Panc1 (cell line): ENCODE data around the gene SLC25A45. TPM values are rescaled to one million over a fixed set of nuclear protein-coding genes. Genes with fewer than 3 reads are reported as not detected.

Source experiments
- ATAC-seq: fragments of 200-7000 bp; cut with Tn5 transposase; 2 replicates; pipeline ENCODE4 v1.9.1; 2020; ENCODE audit warnings: mild to moderate bottlenecking, moderate library complexity
- Bru-seq: library from RNA; stranded (reverse); fragments of 400-500 nt; gene quantifications from one replicate; lab custom pipeline; 2021; lab: Mats Ljungman, UMichigan
- BruChase-seq, 2 experiments: library from RNA; stranded (reverse); fragments of 400-500 nt; gene quantifications; one replicate each; lab custom pipeline; 2021; lab: Mats Ljungman, UMichigan
- BruUV-seq: library from RNA; stranded (reverse); fragments of 400-500 nt; replicated peaks from 2 replicates; lab custom pipeline; 2021; lab: Mats Ljungman, UMichigan
- CTCF ChIA-PET: fragments of 300-600 bp; sonication (Branson Sonifier 250); formaldehyde crosslinking; loops from one replicate; lab custom pipeline; 2022; ENCODE audit warnings: antibody characterized with exemption; lab: Charles Lee
- POLR2A ChIA-PET: fragments of 300-600 bp; sonication (Branson Sonifier 250); formaldehyde crosslinking; loops from one replicate; lab custom pipeline; 2022; ENCODE audit warnings: antibody characterized with exemption; lab: Charles Lee
- DNase-seq: peaks from one replicate; pipeline ENCODE4 v3.0.0-alpha.2; 2010; ENCODE audit warnings: low read depth, low spot score
- H3K27ac ChIP-seq: 2 replicates; pipeline ENCODE4 v1.5.1; 2011; ENCODE audit warnings: mild to moderate bottlenecking, low read length, inconsistent platforms
- H3K27me3 ChIP-seq: fragments of 200-500 bp; sonication (Bioruptor generic); 2 replicates; pipeline ENCODE4 v1.6.0; 2014; ENCODE audit warnings: low read length, inconsistent platforms; ENCODE audit not compliant: control insufficient read depth, insufficient read depth
- H3K36me3 ChIP-seq: fragments of 200-500 bp; sonication (Bioruptor generic); 2 replicates; pipeline ENCODE4 v1.5.1; 2014; ENCODE audit warnings: inconsistent platforms, mild to moderate bottlenecking, low read length, moderate library complexity; ENCODE audit not compliant: control insufficient read depth, insufficient read depth
- H3K4me1 ChIP-seq: 2 replicates; pipeline ENCODE4 v1.5.1; 2011; ENCODE audit warnings: inconsistent platforms, mild to moderate bottlenecking, low read length, moderate library complexity; ENCODE audit not compliant: control insufficient read depth, insufficient read depth
- H3K4me3 ChIP-seq, 2 experiments: 2 replicates each; pipeline ENCODE4 v1.5.1; 2011 to 2012; ENCODE audit warnings: low read depth in 2 of 2, low read length in 2 of 2, mild to moderate bottlenecking in 2 of 2, inconsistent platforms in 1 of 2, moderate library complexity in 1 of 2
- H3K9me3 ChIP-seq: fragments of 200-500 bp; sonication (Bioruptor generic); 2 replicates; pipeline ENCODE4 v1.5.1; 2014; ENCODE audit warnings: low read depth, mild to moderate bottlenecking, inconsistent platforms, low read length, moderate library complexity; ENCODE audit not compliant: control insufficient read depth, insufficient read depth
- POLR2AphosphoS5 ChIP-seq: IDR thresholded peaks from 2 replicates; pipeline ENCODE4 v1.6.1; 2012; ENCODE audit warnings: mild to moderate bottlenecking, low read depth, low read length, moderate library complexity
- SIN3A ChIP-seq: IDR thresholded peaks from 2 replicates; pipeline ENCODE4 v1.6.1; 2012; ENCODE audit warnings: low read depth, mild to moderate bottlenecking, low read length, moderate library complexity, borderline replicate concordance; ENCODE audit not compliant: insufficient read depth
- TCF7L2 ChIP-seq: IDR thresholded peaks from 2 replicates; pipeline ENCODE4 v1.6.1; 2011; ENCODE audit warnings: mild to moderate bottlenecking, low read depth, low read length, inconsistent platforms
- in situ Hi-C: cut with HindIII; loops from 2 replicates; pipeline ENCODE4 v1.10.0; 2016; ENCODE audit warnings: low sequenced_read_pairs, low pct_unique_long_range_greater_than_20kb
- intact Hi-C: fragments of 100-400 bp; cut with micrococcal nuclease; formaldehyde crosslinking; loops from one replicate; pipeline ENCODE4 v1.10.0; 2022; ENCODE audit not compliant: unreplicated experiment
- long read RNA-seq: library from polyadenylated mRNA; unstranded; transcript quantifications from one replicate; pipeline ENCODE4 v2.0.0, GENCODE V29; 2021; ENCODE audit not compliant: unreplicated experiment
- polyA plus RNA-seq: library from polyadenylated mRNA; unstranded; fragments of >200 nt; gene quantifications from one replicate; pipeline ENCODE4 v1.2.1, GENCODE V29; 2012; ENCODE audit warnings: missing spikeins; ENCODE audit not compliant: insufficient read length
- total RNA-seq: library from RNA; stranded (reverse); gene quantifications from one replicate; pipeline ENCODE4 v1.2.1, GENCODE V29; 2021; ENCODE audit not compliant: unreplicated experiment
- TF ChIP-seq, protein P1 (sequence below): fragments of 450-650 bp; IDR thresholded peaks from 2 replicates; pipeline ENCODE4 v1.5.1; 2017; ENCODE audit warnings: mild to moderate bottlenecking
- TF ChIP-seq, protein P2 (sequence below), 2 experiments: IDR thresholded peaks; 2 replicates each; pipeline ENCODE4 v1.6.1; 2011 to 2012; ENCODE audit warnings: low read depth in 2 of 2, control low read depth in 1 of 2, low read length in 1 of 2, mild to moderate bottlenecking in 1 of 2, moderate library complexity in 1 of 2; ENCODE audit not compliant: insufficient read depth in 1 of 2

The SLC25A45 gene, protein sequence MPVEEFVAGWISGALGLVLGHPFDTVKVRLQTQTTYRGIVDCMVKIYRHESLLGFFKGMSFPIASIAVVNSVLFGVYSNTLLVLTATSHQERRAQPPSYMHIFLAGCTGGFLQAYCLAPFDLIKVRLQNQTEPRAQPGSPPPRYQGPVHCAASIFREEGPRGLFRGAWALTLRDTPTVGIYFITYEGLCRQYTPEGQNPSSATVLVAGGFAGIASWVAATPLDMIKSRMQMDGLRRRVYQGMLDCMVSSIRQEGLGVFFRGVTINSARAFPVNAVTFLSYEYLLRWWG
- total RNA-seq (9.8 TPM), Bru-seq, nascent RNA (percentile 49 among the genes with signal in this experiment), BruChase-seq, experiment 1, labeled RNA remaining after a 2-hour chase (percentile 51 among the genes with signal in this experiment), BruChase-seq, experiment 2, labeled RNA remaining after a 6-hour chase (percentile 55 among the genes with signal in this experiment)
- 5.9 TPM for polyA plus RNA-seq
- long read RNA-seq, partial matches to known transcripts, result 1 of 3 reads
- long read RNA-seq, other reads (novel, unspliced or antisense), result 2 of 3 reads

DNA sequence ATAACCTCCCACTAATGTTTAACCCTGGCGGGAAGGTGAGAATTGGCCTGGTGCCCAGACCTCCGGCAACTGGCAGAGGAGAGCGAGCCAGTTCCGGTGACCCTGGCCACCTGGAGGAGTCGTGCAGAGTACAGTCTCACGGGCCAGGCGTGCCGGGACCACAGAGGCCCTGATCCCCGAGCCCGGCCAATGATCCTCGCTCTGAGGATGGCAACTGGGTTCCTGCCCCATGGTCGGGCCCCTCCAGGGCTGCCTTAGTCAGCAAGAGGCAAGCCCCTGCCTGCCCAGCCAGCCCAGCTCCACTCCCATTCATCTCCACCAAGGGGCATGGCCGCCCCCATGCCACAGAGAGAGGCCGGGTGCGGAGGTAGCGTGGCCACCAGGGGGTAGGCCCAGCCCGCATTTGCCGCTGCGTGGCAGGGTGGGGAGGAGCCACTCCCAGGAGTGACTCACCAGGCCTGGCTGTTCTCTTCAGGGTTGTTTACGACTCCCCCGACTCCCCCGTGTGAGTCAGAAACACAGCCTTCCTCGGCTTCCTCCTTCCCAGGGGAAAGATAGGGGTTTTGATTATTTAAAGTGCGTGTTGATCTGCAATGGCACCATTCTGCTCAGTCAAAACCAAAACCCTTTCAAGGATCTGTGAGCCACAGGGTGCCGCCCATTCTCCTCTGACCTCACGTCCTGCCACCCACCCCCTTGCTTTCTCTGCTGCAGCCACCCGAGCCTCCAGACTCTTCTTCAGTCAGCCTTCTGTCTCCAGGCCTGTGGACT is at the start of gene SLC25A45:
Gene SLC25A45 (minus strand): TSS at position 614 of the 771 bp plus-strand sequence. CDS start 695 bp downstream, outside the sequence.
- POLR2A ChIA-PET, result interaction anchor here (0.6 to 0.7 kb wide), 3 partner anchors 21 to 117 kb away, joined by 7 to 16 read pairs (median 8); partner anchors contain the start of gene MALAT1
- DNase-seq (peak; percentile 85), ATAC-seq (peak; percentile 93)
- H3K36me3 ChIP-seq, result no peaks in the 10 kb centered on the region; the same call in 1 of the 2 replicates
- CTCF ChIA-PET, result interaction anchor here (0.5 to 1.1 kb wide), 4 partner anchors 16 to 206 kb away, joined by 3 to 10 read pairs (median 4); no protein-coding TSS in a partner anchor
- in situ Hi-C loops, result no loop called here
- intact Hi-C loops, result no loop called here
- H3K27ac ChIP-seq, result peak within 1 kb of the TSS; percentile 92
- TF ChIP-seq, protein P1, sequence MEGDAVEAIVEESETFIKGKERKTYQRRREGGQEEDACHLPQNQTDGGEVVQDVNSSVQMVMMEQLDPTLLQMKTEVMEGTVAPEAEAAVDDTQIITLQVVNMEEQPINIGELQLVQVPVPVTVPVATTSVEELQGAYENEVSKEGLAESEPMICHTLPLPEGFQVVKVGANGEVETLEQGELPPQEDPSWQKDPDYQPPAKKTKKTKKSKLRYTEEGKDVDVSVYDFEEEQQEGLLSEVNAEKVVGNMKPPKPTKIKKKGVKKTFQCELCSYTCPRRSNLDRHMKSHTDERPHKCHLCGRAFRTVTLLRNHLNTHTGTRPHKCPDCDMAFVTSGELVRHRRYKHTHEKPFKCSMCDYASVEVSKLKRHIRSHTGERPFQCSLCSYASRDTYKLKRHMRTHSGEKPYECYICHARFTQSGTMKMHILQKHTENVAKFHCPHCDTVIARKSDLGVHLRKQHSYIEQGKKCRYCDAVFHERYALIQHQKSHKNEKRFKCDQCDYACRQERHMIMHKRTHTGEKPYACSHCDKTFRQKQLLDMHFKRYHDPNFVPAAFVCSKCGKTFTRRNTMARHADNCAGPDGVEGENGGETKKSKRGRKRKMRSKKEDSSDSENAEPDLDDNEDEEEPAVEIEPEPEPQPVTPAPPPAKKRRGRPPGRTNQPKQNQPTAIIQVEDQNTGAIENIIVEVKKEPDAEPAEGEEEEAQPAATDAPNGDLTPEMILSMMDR, result peak; percentile 90; the same call in 1 of the 2 replicates
- TF ChIP-seq POLR2AphosphoS5 (peak; percentile 67), SIN3A (0 out of 2 replicates have a peak, but pooled peaks have one; percentile 1), TCF7L2 (no peak)
- TF ChIP-seq, protein P2, sequence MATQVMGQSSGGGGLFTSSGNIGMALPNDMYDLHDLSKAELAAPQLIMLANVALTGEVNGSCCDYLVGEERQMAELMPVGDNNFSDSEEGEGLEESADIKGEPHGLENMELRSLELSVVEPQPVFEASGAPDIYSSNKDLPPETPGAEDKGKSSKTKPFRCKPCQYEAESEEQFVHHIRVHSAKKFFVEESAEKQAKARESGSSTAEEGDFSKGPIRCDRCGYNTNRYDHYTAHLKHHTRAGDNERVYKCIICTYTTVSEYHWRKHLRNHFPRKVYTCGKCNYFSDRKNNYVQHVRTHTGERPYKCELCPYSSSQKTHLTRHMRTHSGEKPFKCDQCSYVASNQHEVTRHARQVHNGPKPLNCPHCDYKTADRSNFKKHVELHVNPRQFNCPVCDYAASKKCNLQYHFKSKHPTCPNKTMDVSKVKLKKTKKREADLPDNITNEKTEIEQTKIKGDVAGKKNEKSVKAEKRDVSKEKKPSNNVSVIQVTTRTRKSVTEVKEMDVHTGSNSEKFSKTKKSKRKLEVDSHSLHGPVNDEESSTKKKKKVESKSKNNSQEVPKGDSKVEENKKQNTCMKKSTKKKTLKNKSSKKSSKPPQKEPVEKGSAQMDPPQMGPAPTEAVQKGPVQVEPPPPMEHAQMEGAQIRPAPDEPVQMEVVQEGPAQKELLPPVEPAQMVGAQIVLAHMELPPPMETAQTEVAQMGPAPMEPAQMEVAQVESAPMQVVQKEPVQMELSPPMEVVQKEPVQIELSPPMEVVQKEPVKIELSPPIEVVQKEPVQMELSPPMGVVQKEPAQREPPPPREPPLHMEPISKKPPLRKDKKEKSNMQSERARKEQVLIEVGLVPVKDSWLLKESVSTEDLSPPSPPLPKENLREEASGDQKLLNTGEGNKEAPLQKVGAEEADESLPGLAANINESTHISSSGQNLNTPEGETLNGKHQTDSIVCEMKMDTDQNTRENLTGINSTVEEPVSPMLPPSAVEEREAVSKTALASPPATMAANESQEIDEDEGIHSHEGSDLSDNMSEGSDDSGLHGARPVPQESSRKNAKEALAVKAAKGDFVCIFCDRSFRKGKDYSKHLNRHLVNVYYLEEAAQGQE (IDR thresholded peaks at IDR 0.05; ENCODE audit: insufficient read depth in 1 of 2, low read depth in 2 of 2, low read length in 1 of 2), result 0 out of 4 replicates have a peak, but pooled peaks of 1 of the 2 experiments have one; percentile 13
- H3K9me3 ChIP-seq, result no peaks in the 10 kb centered on the region
- no peaks in the 10 kb centered on the region for H3K27me3 ChIP-seq
- peak within 1 kb of the TSS; percentile 36 to 51 for H3K4me3 ChIP-seq
- H3K4me1 ChIP-seq, result peaks cover 39% of the 10 kb centered on the region
- BruUV-seq, result no TSS peak

DNA sequence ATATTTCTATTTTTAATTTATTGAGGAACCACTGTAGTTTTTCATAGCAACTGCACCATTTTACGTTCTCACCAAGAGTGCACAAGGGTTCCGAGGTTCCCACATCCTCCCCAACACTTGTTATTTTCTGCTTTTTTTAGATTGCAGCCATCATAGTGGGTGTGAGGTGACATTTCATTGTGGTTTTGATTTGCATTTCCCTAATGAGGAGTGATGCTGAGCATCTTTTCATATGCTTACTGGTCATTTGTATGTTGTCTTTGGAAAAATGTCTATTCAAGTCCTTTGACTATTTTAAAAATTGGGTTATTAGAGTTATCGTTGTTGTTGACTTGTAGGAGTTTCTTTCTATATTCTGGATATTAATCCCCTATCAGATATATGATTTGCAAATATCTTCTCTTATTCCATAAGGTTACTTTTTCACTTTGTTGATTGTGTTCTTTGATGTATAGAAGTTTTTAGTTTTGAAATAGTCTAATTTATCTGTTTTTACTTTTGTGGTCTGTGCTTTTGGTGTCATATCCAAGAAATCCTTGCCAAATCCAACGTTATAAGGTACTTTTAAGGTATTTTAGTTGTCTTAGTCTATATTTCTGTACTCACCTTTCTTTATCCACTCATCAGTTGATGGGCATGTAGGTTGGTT is 49.1 kb upstream of the SLC25A45 start:
- CTCF ChIA-PET, result no interaction called here
- DNase-seq (no peak), ATAC-seq (no peak)
- Histone ChIP-seq H3K27ac (peak overlapping the region; percentile 100), H3K9me3 (no peaks in the 10 kb centered on the region), H3K36me3 (peaks cover 11% of the 10 kb centered on the region), H3K4me3 (peak overlapping the region; percentile 28 to 99; a peak in 3 of 4 replicates), H3K27me3 (no peaks in the 10 kb centered on the region), H3K4me1 (peaks cover 93% of the 10 kb centered on the region)
- BruUV-seq, result TSS peak; percentile 0
- TF ChIP-seq, protein P1, result no peak
- TF ChIP-seq POLR2AphosphoS5, result no peak
- TF ChIP-seq, protein P2 (IDR thresholded peaks at IDR 0.05; ENCODE audit: insufficient read depth in 1 of 2, low read depth in 2 of 2, low read length in 1 of 2), result no peak
- TF ChIP-seq TCF7L2, result no peak
- TF ChIP-seq SIN3A, result no peak
- POLR2A ChIA-PET, result interaction anchor here (0.7 kb wide), 1 partner anchor 56 kb away, joined by 4 read pairs; no protein-coding TSS in a partner anchor
- in situ Hi-C loops (no loop called here), intact Hi-C loops (no loop called here)
